CD14-positive monocyte (primary cell): ENCODE measurements around the gene MAP2K7. TPM values are rescaled to one million over a fixed set of nuclear protein-coding genes. Genes with fewer than 3 reads are reported as not detected.

Source experiments
- DNase-seq, 3 donors: peaks; one replicate each; pipeline ENCODE4 v3.0.0-alpha.2; 2011 to 2022
- H2AFZ ChIP-seq: 2 replicates; pipeline ENCODE4 v1.6.0; 2012; ENCODE audit warnings: mild to moderate bottlenecking, low read depth, low read length, inconsistent platforms; ENCODE audit not compliant: insufficient read depth, poor library complexity, severe bottlenecking
- H3K27ac ChIP-seq, 2 donors: 1 replicate in 1 of 2; 2 replicates in 1 of 2; pipeline ENCODE4 v1.5.1; 2012 to 2013; ENCODE audit warnings: low read length in 2 of 2, control low read depth in 1 of 2, inconsistent platforms in 1 of 2, low read depth in 1 of 2, mild to moderate bottlenecking in 1 of 2
- H3K27me3 ChIP-seq, 2 donors: one replicate each; pipeline versions ENCODE4 v1.6.0 to v1.6.1; 2011 to 2013; ENCODE audit warnings: low read length in 2 of 2; ENCODE audit not compliant: control insufficient read depth in 2 of 2, insufficient read depth in 2 of 2
- H3K36me3 ChIP-seq, 2 donors: replicated peaks in 1 of 2; 1 replicate in 1 of 2; 2 replicates in 1 of 2; pipeline versions ENCODE4 v1.5.1 to v1.6.1; 2012 to 2013; ENCODE audit warnings: low read length in 2 of 2, control low read depth in 1 of 2, inconsistent platforms in 1 of 2, mild to moderate bottlenecking in 1 of 2; ENCODE audit not compliant: insufficient read depth in 2 of 2, control insufficient read depth in 1 of 2
- H3K4me1 ChIP-seq, 2 donors: 1 replicate in 1 of 2; 2 replicates in 1 of 2; pipeline versions ENCODE4 v1.5.1 to v1.6.1; 2012 to 2013; ENCODE audit warnings: low read length in 2 of 2, control low read depth in 1 of 2, inconsistent platforms in 1 of 2, mild to moderate bottlenecking in 1 of 2, moderate library complexity in 1 of 2; ENCODE audit not compliant: insufficient read depth in 2 of 2, control insufficient read depth in 1 of 2
- H3K4me2 ChIP-seq: replicated peaks from 2 replicates; pipeline ENCODE3; 2012; ENCODE audit warnings: low read length, moderate library complexity, mild to moderate bottlenecking; ENCODE audit not compliant: poor library complexity, severe bottlenecking; ENCODE audit errors: extremely low read depth
- H3K4me3 ChIP-seq, 3 experiments: fragments of 200-600 bp in 1 of 3; sonication (generic) in 1 of 3; replicated peaks in 1 of 3; 1 replicate in 2 of 3; 2 replicates in 1 of 3; pipeline ENCODE4 v1.5.1; 2011 to 2013; ENCODE audit warnings: low read length in 3 of 3, mild to moderate bottlenecking in 3 of 3, control low read depth in 2 of 3, low read depth in 2 of 3, inconsistent platforms in 1 of 3, moderate library complexity in 1 of 3
- H3K79me2 ChIP-seq: 2 replicates; pipeline ENCODE4 v1.6.0; 2012; ENCODE audit warnings: mild to moderate bottlenecking, control low read depth, inconsistent platforms, low read length, moderate library complexity; ENCODE audit not compliant: insufficient read depth
- H3K9ac ChIP-seq: 2 replicates; pipeline ENCODE4 v1.6.0; 2017; ENCODE audit warnings: low read length, mild to moderate bottlenecking; ENCODE audit not compliant: insufficient read depth, poor library complexity, severe bottlenecking
- H3K9me3 ChIP-seq, 2 donors: replicated peaks in 1 of 2; 1 replicate in 1 of 2; 2 replicates in 1 of 2; pipeline versions ENCODE4 v1.5.1 to v1.6.1; 2012 to 2013; ENCODE audit warnings: low read length in 2 of 2, control low read depth in 1 of 2; ENCODE audit not compliant: control insufficient read depth in 1 of 2, insufficient read depth in 1 of 2
- H4K20me1 ChIP-seq: 2 replicates; pipeline ENCODE4 v1.6.0; 2012; ENCODE audit warnings: mild to moderate bottlenecking, low read length, control low read depth, moderate library complexity; ENCODE audit not compliant: insufficient read depth
- H3K27ac Mint-ChIP-seq, 7 donors: one replicate each; pipeline ENCODE4 v1.8.0; 2020; ENCODE audit warnings: mild to moderate bottlenecking in 7 of 7, mixed read lengths in 7 of 7, moderate library complexity in 6 of 7, inconsistent platforms in 2 of 7
- H3K27me3 Mint-ChIP-seq, 3 donors: one replicate each; pipeline ENCODE4 v1.8.0; 2021 to 2022; ENCODE audit warnings: low read depth in 3 of 3, mild to moderate bottlenecking in 3 of 3, mixed read lengths in 3 of 3, moderate library complexity in 3 of 3, inconsistent platforms in 1 of 3
- H3K36me3 Mint-ChIP-seq, 2 donors: one replicate each; pipeline ENCODE4 v1.8.0; 2020; ENCODE audit warnings: mixed read lengths in 2 of 2, inconsistent platforms in 1 of 2, mild to moderate bottlenecking in 1 of 2
- H3K4me1 Mint-ChIP-seq: one replicate; pipeline ENCODE4 v1.8.0; 2020; ENCODE audit warnings: mild to moderate bottlenecking, mixed read lengths
- H3K4me3 Mint-ChIP-seq, 2 donors: one replicate each; pipeline ENCODE4 v1.8.0; 2020; ENCODE audit warnings: mild to moderate bottlenecking in 2 of 2, mixed read lengths in 2 of 2, moderate library complexity in 1 of 2
- H3K9me3 Mint-ChIP-seq, 7 donors: one replicate each; pipeline ENCODE4 v1.8.0; 2020 to 2022; ENCODE audit warnings: mixed read lengths in 7 of 7, mild to moderate bottlenecking in 6 of 7, moderate library complexity in 6 of 7, inconsistent platforms in 2 of 7
- CTCF ChIP-seq: fragments of 200-600 bp; IDR thresholded peaks from one replicate; pipeline ENCODE4 v1.8.0; 2022; ENCODE audit warnings: antibody characterized with exemption, mild to moderate bottlenecking
- WGBS: methylation state at CpG from one replicate; pipeline ENCODE4 v1.1.5; 2013; ENCODE audit warnings: missing lambda C conversion rate; ENCODE audit not compliant: insufficient coverage; 5-methylcytosine and 5-hydroxymethylcytosine counted together
- intact Hi-C, 2 donors: fragments of 100-400 bp; cut with micrococcal nuclease; formaldehyde crosslinking; loops; one replicate each; pipeline versions ENCODE4 v1.15.0 to v1.15.1; 2023
- polyA plus RNA-seq, 3 donors: library from polyadenylated mRNA; depleted of rRNA in 1 of 3; unstranded in 2 of 3; stranded (reverse) in 1 of 3; fragments of 300-500 nt in 2 of 3; fragments of >200 nt in 1 of 3; fragmentation: Illumina TruSeq in 2 of 3; gene quantifications; 1 replicate in 2 of 3; 2 replicates in 1 of 3; pipeline ENCODE4 v1.2.3, GENCODE V29; 2012 to 2021

The MAP2K7 gene
- polyA plus RNA-seq, 3 donors, result 0.92 to 39.5 (median 1.5) TPM

- H3K9ac ChIP-seq, result no peak overlapping the region
- no peak overlapping the region for H3K4me3 ChIP-seq
- TF ChIP-seq CTCF, result no peak
These were observed 8.9 kb upstream of the MAP2K7 start for GRCh38 chr19:7894612-7895309.

GRCh38 chr19:7895565-7895964, 8.1 kb upstream of the MAP2K7 start:
- H3K4me3 Mint-ChIP-seq, result no peak overlapping the region
- intact Hi-C loops, result no loop called here
- no peak overlapping the region for H3K9ac ChIP-seq
- no peaks in the 10 kb centered on the region for H4K20me1 ChIP-seq
- no peak for DNase-seq
- H3K27me3 Mint-ChIP-seq, result peaks cover 24 to 35% (median 25%) of the 10 kb centered on the region in 3 donors
- H3K4me1 ChIP-seq, result no peaks in the 10 kb centered on the region
- no peak overlapping the region for H3K4me3 ChIP-seq
- 88% methylated on average over 12 of the region's 13 CpGs for WGBS
- H3K9me3 ChIP-seq, result no peaks in the 10 kb centered on the region
- H3K79me2 ChIP-seq, result no peaks in the 10 kb centered on the region
- H3K27ac Mint-ChIP-seq, result no peak overlapping the region
- peaks cover 0 to 8% of the 10 kb centered on the region in 2 donors for H3K27me3 ChIP-seq
- H3K36me3 Mint-ChIP-seq, result no peaks in the 10 kb centered on the region
- H3K4me2 ChIP-seq, result no peak overlapping the region
- H3K36me3 ChIP-seq, result no peaks in the 10 kb centered on the region
- no peak overlapping the region for H2AFZ ChIP-seq
- peaks cover 3% of the 10 kb centered on the region for H3K4me1 Mint-ChIP-seq
- H3K9me3 Mint-ChIP-seq, result no peaks in the 10 kb centered on the region
- no peak for TF ChIP-seq CTCF
- no peak overlapping the region for H3K27ac ChIP-seq

More at GRCh38 chr19:7894612-7895309, 8.9 kb upstream of the MAP2K7 start:
- WGBS, result 71% methylated on average over 15 of the region's 18 CpGs
- Histone ChIP-seq H3K27ac (no peak overlapping the region), H3K9me3 (no peaks in the 10 kb centered on the region), H4K20me1 (no peaks in the 10 kb centered on the region), H2AFZ (no peak overlapping the region), H3K4me1 (no peaks in the 10 kb centered on the region), H3K4me2 (no peak overlapping the region), H3K79me2 (no peaks in the 10 kb centered on the region), H3K27me3 (peaks cover 0 to 8% of the 10 kb centered on the region in 2 donors), H3K36me3 (no peaks in the 10 kb centered on the region)
- H3K36me3 Mint-ChIP-seq, result no peaks in the 10 kb centered on the region
- H3K4me3 Mint-ChIP-seq, result no peak overlapping the region
- H3K9me3 Mint-ChIP-seq, result no peaks in the 10 kb centered on the region
- DNase-seq, result no peak
- peaks cover 3% of the 10 kb centered on the region for H3K4me1 Mint-ChIP-seq
- peaks cover 25 to 43% (median 30%) of the 10 kb centered on the region in 3 donors for H3K27me3 Mint-ChIP-seq
- intact Hi-C loops, result no loop called here
- H3K27ac Mint-ChIP-seq, result no peak overlapping the region
